ENCODE measurements around the gene HHIP. TPM values are rescaled to one million over a fixed set of nuclear protein-coding genes. Genes with fewer than 3 reads are reported as not detected.
"Not testable (repeated sequence)": the region's sequence is repeated elsewhere in the genome, so short reads cannot be mapped to it uniquely, and the experiment has no call there.

HHIP gene
- total RNA-seq, 1 donor from 2014 or later = 0.25 TPM

- no peak for TF ChIP-seq POLR2A (IDR thresholded peaks at IDR 0.05)
- Histone ChIP-seq H3K9me3 (no peaks in the 10 kb centered on the region), H3K27ac (no peak overlapping the region), H3K4me3 (no peak overlapping the region), H3K4me1 (no peaks in the 10 kb centered on the region), H3K27me3 (no peaks in the 10 kb centered on the region), H3K36me3 (no peaks in the 10 kb centered on the region)
- no peak for DNase-seq (ENCODE audit: extremely low spot score in 2 of 2)
- intact Hi-C loops (cut with DNase I) = no loop called here
These were observed 94.4 kb downstream of the HHIP start for GRCh38 chr4:144740316-144740715.

- Histone ChIP-seq H3K27me3 (no peaks in the 10 kb centered on the region), H3K4me3 (no peak overlapping the region), H3K9me3 (no peaks in the 10 kb centered on the region), H3K27ac (no peak overlapping the region), H3K4me1 (no peaks in the 10 kb centered on the region), H3K36me3 (no peaks in the 10 kb centered on the region)
- intact Hi-C loops (cut with DNase I) = no loop called here
- DNase-seq (ENCODE audit: extremely low spot score in 2 of 2) = no peak
- TF ChIP-seq CTCF (IDR thresholded peaks at IDR 0.05) (no peak), POLR2A (IDR thresholded peaks at IDR 0.05) (no peak), POLR2AphosphoS5 (IDR thresholded peaks at IDR 0.05; ENCODE audit: insufficient read depth in 1 of 2, low read depth in 1 of 2) (no peak)
These were observed 103.0 kb downstream of the HHIP start for GRCh38 chr4:144748814-144749555.

- Histone ChIP-seq H3K27me3 (no peaks in the 10 kb centered on the region), H3K27ac (no peak overlapping the region), H3K9me3 (no peaks in the 10 kb centered on the region), H3K4me1 (no peaks in the 10 kb centered on the region), H3K36me3 (no peaks in the 10 kb centered on the region), H3K4me3 (no peak overlapping the region)
- no peak for DNase-seq (ENCODE audit: extremely low spot score in 2 of 2)
- TF ChIP-seq POLR2A (IDR thresholded peaks at IDR 0.05) (no peak), POLR2AphosphoS5 (IDR thresholded peaks at IDR 0.05; ENCODE audit: insufficient read depth in 1 of 2, low read depth in 1 of 2) (no peak), CTCF (IDR thresholded peaks at IDR 0.05) (no peak)
- intact Hi-C loops (cut with DNase I) = no loop called here
These were observed 104.4 kb downstream of the HHIP start for GRCh38 chr4:144750348-144750747.

- intact Hi-C loops (cut with DNase I) = no loop called here
- H3K36me3 ChIP-seq = no peaks in the 10 kb centered on the region
- TF ChIP-seq POLR2A (IDR thresholded peaks at IDR 0.05) = no peak
- TF ChIP-seq CTCF (IDR thresholded peaks at IDR 0.05) = no peak
- no peak for TF ChIP-seq POLR2AphosphoS5 (IDR thresholded peaks at IDR 0.05; ENCODE audit: insufficient read depth in 1 of 2, low read depth in 1 of 2)
- no peaks in the 10 kb centered on the region for H3K4me1 ChIP-seq
- no peaks in the 10 kb centered on the region for H3K27me3 ChIP-seq
- DNase-seq (ENCODE audit: extremely low spot score in 2 of 2) = no peak
- no peak overlapping the region for H3K27ac ChIP-seq
- H3K9me3 ChIP-seq = no peaks in the 10 kb centered on the region
- no peak overlapping the region for H3K4me3 ChIP-seq
These were observed 108.8 kb downstream of the HHIP start for GRCh38 chr4:144754562-144755410.

- Histone ChIP-seq H3K36me3 (no peaks in the 10 kb centered on the region), H3K4me1 (no peaks in the 10 kb centered on the region), H3K27me3 (no peaks in the 10 kb centered on the region), H3K27ac (no peak overlapping the region), H3K9me3 (no peaks in the 10 kb centered on the region), H3K4me3 (no peak overlapping the region)
- DNase-seq (ENCODE audit: extremely low spot score in 2 of 2) = no peak
- TF ChIP-seq CTCF (IDR thresholded peaks at IDR 0.05) = no peak
- no peak for TF ChIP-seq POLR2AphosphoS5 (IDR thresholded peaks at IDR 0.05; ENCODE audit: insufficient read depth in 1 of 2, low read depth in 1 of 2)
- no peak for TF ChIP-seq POLR2A (IDR thresholded peaks at IDR 0.05)
- intact Hi-C loops (cut with DNase I) = no loop called here
These were observed 112.0 kb downstream of the HHIP start for GRCh38 chr4:144757969-144758368.

- DNase-seq (ENCODE audit: extremely low spot score in 2 of 2); H3K4me3 ChIP-seq; intact Hi-C loops (cut with DNase I); H3K27ac ChIP-seq; H3K27me3 ChIP-seq; H3K4me1 ChIP-seq; H3K9me3 ChIP-seq; H3K36me3 ChIP-seq: not testable (repeated sequence)
These were observed 122.9 kb downstream of the HHIP start for GRCh38 chr4:144768809-144769208.
